Limb (tissue), 2 donors: ENCODE measurements around the gene HMCN1.
A peak's percentile ranks its signal among the peaks of the same experiment; 100 is the strongest.
"Not testable (repeated sequence)": the region's sequence is repeated elsewhere in the genome, so short reads cannot be mapped to it uniquely, and the experiment has no call there.

Experiments used
- DNase-seq, 2 donors: peaks; one replicate each; pipeline ENCODE4 v3.0.0-alpha.2; 2016; ENCODE audit errors: extremely low spot score in 2 of 2

HMCN1 gene

GRCh38 chr1:186142916-186143315 lies 408.7 kb downstream of the HMCN1 start:
- DNase-seq = no peak

GRCh38 chr1:186143481-186143880 lies 409.3 kb downstream of the HMCN1 start:
- peak in 1 of 2 donors; percentile 33 for DNase-seq

- no peak for DNase-seq
These were observed 410.3 kb downstream of the HMCN1 start for GRCh38 chr1:186144505-186144904.

- no peak for DNase-seq
These were observed 412.8 kb downstream of the HMCN1 start for GRCh38 chr1:186146974-186147373.

- DNase-seq = no peak
These were observed 415.4 kb downstream of the HMCN1 start for GRCh38 chr1:186149591-186149990.

GRCh38 chr1:186152227-186152619 lies 418.0 kb downstream of the HMCN1 start:
- DNase-seq = no peak

- DNase-seq = no peak
These were observed 418.5 kb downstream of the HMCN1 start for GRCh38 chr1:186152620-186153239.

- DNase-seq = no peak
These were observed 420.5 kb downstream of the HMCN1 start for GRCh38 chr1:186154651-186155050.

GRCh38 chr1:186155594-186155993 lies 421.4 kb downstream of the HMCN1 start:
- peak in 1 of 2 donors; percentile 43 for DNase-seq

GRCh38 chr1:186162895-186163294 lies 428.7 kb downstream of the HMCN1 start:
- DNase-seq = not testable (repeated sequence)

- DNase-seq = no peak
These were observed 430.6 kb downstream of the HMCN1 start for GRCh38 chr1:186164773-186165172.

GRCh38 chr1:186165303-186165702 lies 431.1 kb downstream of the HMCN1 start:
- no peak for DNase-seq

- DNase-seq = no peak
These were observed 433.0 kb downstream of the HMCN1 start for GRCh38 chr1:186167096-186167668.

GRCh38 chr1:186175588-186175987 lies 441.4 kb downstream of the HMCN1 start:
- DNase-seq = no peak

- DNase-seq = no peak
These were observed 444.3 kb downstream of the HMCN1 start for GRCh38 chr1:186178426-186179043.

GRCh38 chr1:186179231-186179630 lies 445.0 kb downstream of the HMCN1 start:
- DNase-seq = no peak

GRCh38 chr1:186183219-186183618 lies 449.0 kb downstream of the HMCN1 start:
- no peak for DNase-seq

- DNase-seq = no peak
These were observed 449.9 kb downstream of the HMCN1 start for GRCh38 chr1:186183970-186184628.

GRCh38 chr1:186186251-186186650 lies 452.1 kb downstream of the HMCN1 start:
- DNase-seq = not testable (repeated sequence)

GRCh38 chr1:186187601-186188000 lies 453.4 kb downstream of the HMCN1 start:
- no peak for DNase-seq

GRCh38 chr1:186188004-186188539 lies 453.9 kb downstream of the HMCN1 start:
- DNase-seq = no peak

GRCh38 chr1:186188736-186189135 lies 454.5 kb downstream of the HMCN1 start:
- DNase-seq = no peak
